Natural killer cell (primary cell): ENCODE data around the gene PLEKHB2. TPM values are rescaled to one million over a fixed set of nuclear protein-coding genes. Genes with fewer than 3 reads are reported as not detected.

Experiments used
- ATAC-seq, 3 donors: fragments of 150-1000 bp in 2 of 3; fragments of 200-7000 bp in 1 of 3; cut with Tn5 transposase; 1 replicate in 1 of 3; 2 replicates in 2 of 3; pipeline ENCODE4 v1.10.0; 2021; ENCODE audit warnings: mild to moderate bottlenecking in 2 of 3, moderate library complexity in 2 of 3
- DNase-seq, 2 donors: peaks; one replicate each; pipeline versions ENCODE4 v3.0.0 to v3.0.0-alpha.2; 2013 to 2021; ENCODE audit warnings: mixed read lengths in 1 of 2
- H3K27ac ChIP-seq: one replicate; pipeline ENCODE4 v1.5.1; 2013; ENCODE audit warnings: mild to moderate bottlenecking, low read length
- H3K27me3 ChIP-seq: one replicate; pipeline ENCODE4 v1.6.1; 2013; ENCODE audit warnings: low read length; ENCODE audit not compliant: control insufficient read depth, insufficient read depth
- H3K36me3 ChIP-seq: one replicate; pipeline ENCODE4 v1.6.1; 2013; ENCODE audit warnings: low read length; ENCODE audit not compliant: control insufficient read depth, insufficient read depth
- H3K4me1 ChIP-seq: one replicate; pipeline ENCODE4 v1.6.1; 2013; ENCODE audit warnings: low read length; ENCODE audit not compliant: control insufficient read depth, insufficient read depth
- H3K4me3 ChIP-seq: one replicate; pipeline ENCODE4 v1.5.1; 2013; ENCODE audit warnings: low read length
- H3K9me3 ChIP-seq: one replicate; pipeline ENCODE4 v1.6.1; 2013; ENCODE audit warnings: low read length; ENCODE audit not compliant: control insufficient read depth, insufficient read depth
- H3K27ac Mint-ChIP-seq, 2 donors: one replicate each; pipeline ENCODE4 v1.8.0; 2022; ENCODE audit warnings: mild to moderate bottlenecking in 2 of 2, mixed read lengths in 2 of 2, moderate library complexity in 1 of 2
- H3K27me3 Mint-ChIP-seq, 2 donors: one replicate each; pipeline ENCODE4 v1.8.0; 2022; ENCODE audit warnings: low read depth in 2 of 2, mixed read lengths in 2 of 2
- H3K36me3 Mint-ChIP-seq: one replicate; pipeline ENCODE4 v1.8.0; 2022; ENCODE audit warnings: mixed read lengths
- H3K4me1 Mint-ChIP-seq, 2 donors: one replicate each; pipeline ENCODE4 v1.8.0; 2022; ENCODE audit warnings: mixed read lengths in 2 of 2
- H3K4me3 Mint-ChIP-seq: one replicate; pipeline ENCODE4 v1.8.0; 2022; ENCODE audit warnings: mild to moderate bottlenecking, moderate library complexity, mixed read lengths
- H3K9me3 Mint-ChIP-seq, 2 donors: one replicate each; pipeline ENCODE4 v1.8.0; 2022; ENCODE audit warnings: mixed read lengths in 2 of 2
- CTCF ChIP-seq: fragments of 200-600 bp; IDR thresholded peaks from one replicate; pipeline ENCODE4 v1.8.0; 2022; ENCODE audit warnings: antibody characterized with exemption
- WGBS: methylation state at CpG from one replicate; pipeline ENCODE4 v1.1.7; 2013; ENCODE audit warnings: missing lambda C conversion rate; ENCODE audit not compliant: insufficient coverage; 5-methylcytosine and 5-hydroxymethylcytosine counted together
- intact Hi-C: fragments of 100-400 bp; cut with micrococcal nuclease; formaldehyde crosslinking; loops from one replicate; pipeline ENCODE4 v1.14.2; 2022
- total RNA-seq, 4 donors: library from RNA; stranded (reverse); fragments of 120-200 nt in 1 of 4; gene quantifications; one replicate each; pipeline versions ENCODE4 v1.2.3 to v1.2.4, GENCODE V29; 2013 to 2022

The PLEKHB2 gene
- total RNA-seq, 3 donors from 2014 or later (not counting 1 experiment from before 2014, with no cell fraction given), result 75.6 to 78.7 (median 77.4) TPM

GRCh38 chr2:131143803-131144202 is 38.7 kb downstream of the PLEKHB2 start:
- H3K36me3 ChIP-seq, result peaks cover 59% of the 10 kb centered on the region
- intact Hi-C loops, result no loop called here
- H3K4me1 Mint-ChIP-seq, result peaks cover 10 to 20% of the 10 kb centered on the region in 2 donors
- H3K4me3 Mint-ChIP-seq, result no peak overlapping the region
- H3K9me3 Mint-ChIP-seq, result no peaks in the 10 kb centered on the region
- H3K36me3 Mint-ChIP-seq, result peaks cover 19% of the 10 kb centered on the region
- TF ChIP-seq CTCF, result no peak
- WGBS, result 99% methylated on average over 6 of the region's 6 CpGs
- H3K27me3 ChIP-seq, result no peaks in the 10 kb centered on the region
- H3K27ac ChIP-seq, result no peak overlapping the region
- H3K9me3 ChIP-seq, result no peaks in the 10 kb centered on the region
- no peak overlapping the region for H3K27ac Mint-ChIP-seq
- DNase-seq (no peak), ATAC-seq (no peak)
- H3K4me3 ChIP-seq, result no peak overlapping the region
- no peaks in the 10 kb centered on the region for H3K4me1 ChIP-seq
- H3K27me3 Mint-ChIP-seq, result no peaks in the 10 kb centered on the region

GRCh38 chr2:131145040-131145439 is 39.9 kb downstream of the PLEKHB2 start:
- no peak for ATAC-seq

GRCh38 chr2:131146231-131146630 is 41.1 kb downstream of the PLEKHB2 start:
- WGBS, result 88% methylated on average over 7 of the region's 7 CpGs
- Histone ChIP-seq H3K36me3 (peaks cover 55% of the 10 kb centered on the region), H3K27ac (no peak overlapping the region), H3K9me3 (no peaks in the 10 kb centered on the region), H3K4me3 (no peak overlapping the region), H3K27me3 (no peaks in the 10 kb centered on the region), H3K4me1 (no peaks in the 10 kb centered on the region)
- Mint-ChIP-seq H3K36me3 (no peaks in the 10 kb centered on the region), H3K27me3 (no peaks in the 10 kb centered on the region), H3K4me3 (no peak overlapping the region), H3K9me3 (no peaks in the 10 kb centered on the region), H3K4me1 (peaks cover 0 to 5% of the 10 kb centered on the region in 2 donors), H3K27ac (no peak overlapping the region)
- TF ChIP-seq CTCF, result no peak
- DNase-seq (no peak), ATAC-seq (no peak)
- intact Hi-C loops, result no loop called here

More at GRCh38 chr2:131145040-131145439, 39.9 kb downstream of the PLEKHB2 start:
- no peak for TF ChIP-seq CTCF
- no peaks in the 10 kb centered on the region for H3K9me3 ChIP-seq
- H3K36me3 ChIP-seq, result peaks cover 59% of the 10 kb centered on the region
- Mint-ChIP-seq H3K4me3 (no peak overlapping the region), H3K27ac (no peak overlapping the region), H3K9me3 (no peaks in the 10 kb centered on the region), H3K4me1 (peaks cover 8 to 10% of the 10 kb centered on the region in 2 donors), H3K36me3 (peaks cover 8% of the 10 kb centered on the region), H3K27me3 (no peaks in the 10 kb centered on the region)
- 100% methylated on average over 1 of the region's 2 CpGs for WGBS
- no peak overlapping the region for H3K27ac ChIP-seq
- H3K27me3 ChIP-seq, result no peaks in the 10 kb centered on the region
- no peak for DNase-seq
- intact Hi-C loops, result no loop called here
- H3K4me1 ChIP-seq, result no peaks in the 10 kb centered on the region
- H3K4me3 ChIP-seq, result no peak overlapping the region

- no peak overlapping the region for H3K4me3 ChIP-seq
- Mint-ChIP-seq H3K36me3 (no peaks in the 10 kb centered on the region), H3K27me3 (no peaks in the 10 kb centered on the region), H3K27ac (peak overlapping the region in 1 of 2 donors; percentile 13), H3K4me1 (peaks cover 0 to 5% of the 10 kb centered on the region in 2 donors), H3K4me3 (no peak overlapping the region), H3K9me3 (no peaks in the 10 kb centered on the region)
- no peaks in the 10 kb centered on the region for H3K4me1 ChIP-seq
- ATAC-seq (no peak), DNase-seq (no peak)
- 67% methylated on average over 1 of the region's 1 CpG for WGBS
- no peaks in the 10 kb centered on the region for H3K9me3 ChIP-seq
- H3K27me3 ChIP-seq, result no peaks in the 10 kb centered on the region
- intact Hi-C loops, result no loop called here
- H3K27ac ChIP-seq, result no peak overlapping the region
- TF ChIP-seq CTCF, result no peak
- peaks cover 53% of the 10 kb centered on the region for H3K36me3 ChIP-seq
Observed at GRCh38 chr2:131146749-131147148, 41.6 kb downstream of the PLEKHB2 start.
